Upper lobe of left lung (tissue), 6 donors: ENCODE measurements around the gene ATP1A4. TPM values are rescaled to one million over a fixed set of nuclear protein-coding genes. Genes with fewer than 3 reads are reported as not detected.

ENCODE experiments used
- ATAC-seq, 2 donors: fragments of 200-7000 bp; cut with Tn5 transposase; one replicate each; pipeline ENCODE4 v1.9.1; 2022; ENCODE audit warnings: mild to moderate bottlenecking in 2 of 2, moderate library complexity in 2 of 2; ENCODE audit not compliant: low FRiP score in 2 of 2
- DNase-seq, 2 donors: peaks; one replicate each; pipeline ENCODE4 v3.0.0-alpha.2; 2019 to 2020
- H3K27ac ChIP-seq, 4 donors: fragments of 200-600 bp; sonication (generic); one replicate each; pipeline ENCODE4 v1.5.1; 2016 to 2019
- H3K27me3 ChIP-seq, 4 donors: fragments of 200-600 bp; sonication (generic); one replicate each; pipeline ENCODE4 v1.5.1; 2017 to 2019
- H3K36me3 ChIP-seq, 4 donors: fragments of 200-600 bp; sonication (generic); one replicate each; pipeline ENCODE4 v1.5.1; 2016 to 2019
- H3K4me1 ChIP-seq, 4 donors: fragments of 200-600 bp; sonication (generic); one replicate each; pipeline ENCODE4 v1.5.1; 2018 to 2019
- H3K4me3 ChIP-seq, 4 donors: fragments of 200-600 bp; sonication (generic); one replicate each; pipeline ENCODE4 v1.5.1; 2017 to 2019; ENCODE audit warnings: mild to moderate bottlenecking in 2 of 4, moderate library complexity in 1 of 4
- H3K9me3 ChIP-seq, 4 donors: fragments of 200-600 bp; sonication (generic); one replicate each; pipeline ENCODE4 v1.5.1; 2018 to 2019
- CTCF ChIP-seq, 6 experiments: fragments of 450-650 bp in 4 of 6; fragments of 200-600 bp in 2 of 6; sonication (generic) in 2 of 6; IDR thresholded peaks; one replicate each; pipeline ENCODE4 v1.5.1; 2016 to 2019; ENCODE audit warnings: antibody characterized with exemption in 6 of 6
- EP300 ChIP-seq, 4 donors: sonication (generic); formaldehyde crosslinking; IDR thresholded peaks; one replicate each; pipeline ENCODE4 v1.5.1; 2017; ENCODE audit warnings: antibody characterized with exemption in 4 of 4, control low read depth in 2 of 4
- POLR2A ChIP-seq, 4 donors: fragments of 450-650 bp; IDR thresholded peaks; one replicate each; pipeline ENCODE4 v1.5.1; 2016 to 2017; ENCODE audit warnings: antibody characterized with exemption in 4 of 4, mild to moderate bottlenecking in 2 of 4
- POLR2AphosphoS5 ChIP-seq, 2 donors: sonication (generic); formaldehyde crosslinking; IDR thresholded peaks; one replicate each; pipeline ENCODE4 v1.5.1; 2017; ENCODE audit warnings: antibody characterized with exemption in 2 of 2
- WGBS, 2 donors: methylation state at CpG; one replicate each; pipeline ENCODE4 v1.1.5; 2017 to 2018; 5-methylcytosine and 5-hydroxymethylcytosine counted together
- total RNA-seq, 6 donors: library from RNA; depleted of rRNA in 4 of 6; stranded (reverse); fragments of >200 nt in 4 of 6; gene quantifications; one replicate each; pipeline versions ENCODE4 v1.1.0 to v1.2.1, GENCODE V29; 2016 to 2021
- donor health status: DM: no; HTN: no; CAD: no; lungs with moderate emphysema.
- donor health status: DM: no; HTN: yes; CAD: no; lungs with severe emphysema.

The ATP1A4 gene
- total RNA-seq, result under 1 TPM in 2 of 6 donors, not detected in 4; 0.52 to 0.61 TPM

- no peak for DNase-seq
- no peaks in the 10 kb centered on the region for H3K36me3 ChIP-seq
- TF ChIP-seq CTCF (IDR thresholded peaks at IDR 0.05) (no peak), POLR2A (IDR thresholded peaks at IDR 0.05) (no peak)
- WGBS, 2 donors, result 88 to 92% methylated on average over 6 of the region's 6 CpGs
- no peaks in the 10 kb centered on the region for H3K27me3 ChIP-seq
- H3K27ac ChIP-seq, result no peak within 1 kb of the TSS
- no peak for ATAC-seq
- no peaks in the 10 kb centered on the region for H3K4me1 ChIP-seq
- no peaks in the 10 kb centered on the region for H3K9me3 ChIP-seq
- no peak within 1 kb of the TSS for H3K4me3 ChIP-seq
Measured at GRCh38 chr1:160151303-160151702, at the start of gene ATP1A4. ATP1A4 (plus strand) TSS chr1:160151603; CDS start chr1:160152041, 438 bp downstream.

- no peak for ATAC-seq
- whole genome bisulfite sequencing, 2 donors, result 74 to 85% methylated on average over 9 of the region's 9 CpGs
- H3K4me1 ChIP-seq, result peaks cover 18 to 29% (median 23%) of the 10 kb centered on the region in 4 donors
- no peak overlapping the region for H3K4me3 ChIP-seq
- TF ChIP-seq EP300 (IDR thresholded peaks at IDR 0.05), result no peak
- TF ChIP-seq POLR2A (IDR thresholded peaks at IDR 0.05), result no peak
- TF ChIP-seq CTCF (IDR thresholded peaks at IDR 0.05), result no peak
- no peak for TF ChIP-seq POLR2AphosphoS5 (IDR thresholded peaks at IDR 0.05)
- no peak for DNase-seq
- no peaks in the 10 kb centered on the region for H3K36me3 ChIP-seq
- no peaks in the 10 kb centered on the region for H3K9me3 ChIP-seq
- H3K27ac ChIP-seq, result no peak overlapping the region
- no peaks in the 10 kb centered on the region for H3K27me3 ChIP-seq
Measured at GRCh38 chr1:160101717-160102522, 49.5 kb upstream of the ATP1A4 start.

DNA sequence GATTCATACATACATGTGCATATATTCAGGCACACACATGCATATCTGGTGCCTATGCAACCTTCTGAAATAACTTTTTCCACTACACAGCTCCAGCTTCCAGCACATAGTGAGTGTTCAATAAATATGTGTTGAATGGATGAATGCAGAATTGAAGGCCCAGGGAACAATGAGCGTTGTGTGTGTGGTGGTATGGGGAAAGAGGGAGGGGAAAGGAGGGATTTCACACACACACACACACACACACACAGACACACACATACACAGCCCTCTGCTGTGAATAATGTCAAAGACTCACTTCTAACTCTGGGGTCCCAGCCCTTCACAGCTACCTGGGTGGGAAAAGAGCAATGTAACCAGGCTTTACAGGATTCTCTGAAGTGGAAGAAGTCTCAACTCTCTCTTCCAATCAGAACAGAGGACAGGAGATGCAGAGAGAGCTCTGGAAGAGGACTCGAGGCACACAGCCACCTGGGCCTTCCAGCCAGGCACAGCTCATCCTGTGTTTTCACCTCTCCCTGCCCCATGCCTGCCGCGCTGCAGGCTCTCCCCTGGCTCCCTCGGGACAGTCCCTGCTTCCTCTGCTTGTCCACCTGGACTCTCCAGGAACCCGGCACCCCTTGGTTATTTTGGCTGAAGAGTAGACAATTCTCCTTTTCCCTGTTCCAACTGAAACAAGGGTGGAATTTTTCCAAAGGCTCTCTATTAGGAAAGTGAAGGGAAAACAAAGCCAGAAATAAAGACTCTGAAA is 47.6 kb upstream of the ATP1A4 start:
- ATAC-seq, result no peak

GRCh38 chr1:160104486-160104885 is 46.9 kb upstream of the ATP1A4 start:
- no peak for ATAC-seq

More for the DNA sequence above, 47.6 kb upstream of the ATP1A4 start:
- Histone ChIP-seq H3K36me3 (no peaks in the 10 kb centered on the region), H3K4me1 (peaks cover 8 to 16% (median 13%) of the 10 kb centered on the region in 4 donors), H3K27me3 (no peaks in the 10 kb centered on the region), H3K27ac (no peak overlapping the region), H3K4me3 (no peak overlapping the region), H3K9me3 (no peaks in the 10 kb centered on the region)
- DNase-seq, result no peak
- no peak for TF ChIP-seq POLR2A (IDR thresholded peaks at IDR 0.05)
- TF ChIP-seq EP300 (IDR thresholded peaks at IDR 0.05), result no peak
- no peak for TF ChIP-seq CTCF (IDR thresholded peaks at IDR 0.05)
- no peak for TF ChIP-seq POLR2AphosphoS5 (IDR thresholded peaks at IDR 0.05)
- WGBS, 2 donors, result 72 to 73% methylated on average over 5 to 6 of the region's 6 CpGs

DNA sequence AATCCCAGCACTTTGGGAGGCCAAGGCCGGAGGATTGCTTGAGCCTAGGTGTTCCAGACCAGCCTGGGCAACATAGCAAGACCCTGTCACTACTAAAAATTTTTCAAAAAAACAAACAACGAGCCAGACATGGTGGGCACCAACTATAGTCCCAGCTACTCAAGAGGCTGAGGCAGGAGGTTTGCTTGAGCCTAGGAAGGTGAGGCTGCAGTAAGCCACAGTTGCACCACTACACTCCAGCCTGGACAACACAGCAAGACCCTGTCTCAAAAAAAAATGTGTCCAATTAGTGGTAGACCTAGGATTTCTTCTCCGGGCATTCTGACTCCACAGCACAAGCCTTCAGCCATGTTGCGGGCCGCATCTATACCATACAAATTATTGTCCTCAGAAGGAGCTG is 46.2 kb upstream of the ATP1A4 start:
- no peak overlapping the region for H3K4me3 ChIP-seq
- DNase-seq, result no peak
- ATAC-seq, result no peak
- no peaks in the 10 kb centered on the region for H3K27me3 ChIP-seq
- H3K27ac ChIP-seq, result no peak overlapping the region
- WGBS, 2 donors, result 91 to 97% methylated on average over 3 to 5 of the region's 5 CpGs
- H3K36me3 ChIP-seq, result no peaks in the 10 kb centered on the region
- TF ChIP-seq EP300 (IDR thresholded peaks at IDR 0.05), result no peak
- no peak for TF ChIP-seq POLR2AphosphoS5 (IDR thresholded peaks at IDR 0.05)
- TF ChIP-seq CTCF (IDR thresholded peaks at IDR 0.05), result no peak
- no peak for TF ChIP-seq POLR2A (IDR thresholded peaks at IDR 0.05)
- H3K4me1 ChIP-seq, result peaks cover 5 to 9% (median 8%) of the 10 kb centered on the region in 4 donors
- H3K9me3 ChIP-seq, result no peaks in the 10 kb centered on the region

More at GRCh38 chr1:160104486-160104885, 46.9 kb upstream of the ATP1A4 start:
- Histone ChIP-seq H3K4me1 (peaks cover 8 to 11% (median 9%) of the 10 kb centered on the region in 4 donors), H3K9me3 (no peaks in the 10 kb centered on the region), H3K4me3 (no peak overlapping the region), H3K27me3 (no peaks in the 10 kb centered on the region), H3K27ac (no peak overlapping the region), H3K36me3 (no peaks in the 10 kb centered on the region)
- whole genome bisulfite sequencing, 2 donors, result 53 to 71% methylated on average over 3 of the region's 3 CpGs
- TF ChIP-seq POLR2A (IDR thresholded peaks at IDR 0.05) (no peak), EP300 (IDR thresholded peaks at IDR 0.05) (no peak), POLR2AphosphoS5 (IDR thresholded peaks at IDR 0.05) (no peak)
- DNase-seq, result no peak
